GM21447 (cell line): ENCODE data around the gene FILIP1L.
A peak's percentile ranks its signal among the peaks of the same experiment; 100 is the strongest.

Experiments used
- ATAC-seq: cut with Tn5 transposase; IDR thresholded peaks from one replicate; pipeline ENCODE4 v1.9.1; 2021; ENCODE audit not compliant: unreplicated experiment

FILIP1L gene

GRCh38 chr3:99818818-99819217, 295.5 kb downstream of the FILIP1L start:
- no peak for ATAC-seq

- ATAC-seq, result peak; percentile 98
These were observed 296.7 kb downstream of the FILIP1L start, which contains the start of gene CMSS1 for GRCh38 chr3:99817437-99818240. TSS of gene CMSS1 (plus strand) at chr3:99817862.

GRCh38 chr3:99817047-99817436, 297.3 kb downstream of the FILIP1L start:
- no peak for ATAC-seq

GRCh38 chr3:99810403-99810802, 303.9 kb downstream of the FILIP1L start:
- ATAC-seq, result no peak

- no peak for ATAC-seq
These were observed 304.7 kb downstream of the FILIP1L start for GRCh38 chr3:99809565-99809964.

GRCh38 chr3:99808163-99808794, 306.0 kb downstream of the FILIP1L start:
- ATAC-seq, result peak; percentile 83

- no peak for ATAC-seq
These were observed 309.1 kb downstream of the FILIP1L start for GRCh38 chr3:99805160-99805559.

- ATAC-seq, result no peak
These were observed 311.0 kb downstream of the FILIP1L start for GRCh38 chr3:99803297-99803696.

- ATAC-seq, result no peak
These were observed 314.9 kb downstream of the FILIP1L start for GRCh38 chr3:99799422-99799821.

- ATAC-seq, result no peak
These were observed 318.7 kb downstream of the FILIP1L start for GRCh38 chr3:99795573-99795972.

- no peak for ATAC-seq
These were observed 319.8 kb downstream of the FILIP1L start for GRCh38 chr3:99794485-99794884.

GRCh38 chr3:99789011-99789721, 325.1 kb downstream of the FILIP1L start:
- peak; percentile 80 for ATAC-seq
